H1 (cell line): Measurements from ENCODE around the gene SSPN.

ENCODE experiments used
- CHD2 ChIP-seq: IDR thresholded peaks from 2 replicates; pipeline ENCODE4 v1.6.1; 2012; ENCODE audit warnings: low read length, improper control_type of control experiment
- EP300 ChIP-seq, 2 experiments: IDR thresholded peaks; 1 replicate in 1 of 2; 2 replicates in 1 of 2; pipeline ENCODE4 v1.6.1; 2011 to 2012; ENCODE audit warnings: low read depth in 2 of 2, low read length in 2 of 2, mild to moderate bottlenecking in 2 of 2, borderline replicate concordance in 1 of 2, inconsistent platforms in 1 of 2, moderate library complexity in 1 of 2
- EZH2 ChIP-seq: fragments of 200-600 bp; sonication (generic); IDR thresholded peaks from 2 replicates; pipeline ENCODE4 v1.7.1; 2012; ENCODE audit warnings: low read depth, mild to moderate bottlenecking, moderate library complexity, low read length, inconsistent platforms; ENCODE audit not compliant: severe bottlenecking
- JUND ChIP-seq: IDR thresholded peaks from 2 replicates; pipeline ENCODE4 v1.6.1; 2011; ENCODE audit warnings: mild to moderate bottlenecking, improper control_type of control experiment, low read length
- POLR2A ChIP-seq, 2 experiments: IDR thresholded peaks; 1 replicate in 1 of 2; 2 replicates in 1 of 2; pipeline ENCODE4 v1.6.1; 2011; ENCODE audit warnings: low read depth in 2 of 2, low read length in 2 of 2, mild to moderate bottlenecking in 2 of 2; ENCODE audit errors: control extremely low read depth in 1 of 2
- RFX5 ChIP-seq: IDR thresholded peaks from 2 replicates; pipeline ENCODE4 v1.6.1; 2011; ENCODE audit warnings: low read depth, low read length, improper control_type of control experiment, borderline replicate concordance
- SAP30 ChIP-seq: fragments of 300-600 bp; sonication (generic); IDR thresholded peaks from 2 replicates; pipeline ENCODE4 v1.7.1; 2012; ENCODE audit warnings: low read length, moderate library complexity, mild to moderate bottlenecking, inconsistent platforms; ENCODE audit not compliant: insufficient read depth, insufficient replicate concordance
- TAF1 ChIP-seq: IDR thresholded peaks from 2 replicates; pipeline ENCODE4 v1.6.1; 2011; ENCODE audit warnings: mild to moderate bottlenecking, low read depth, low read length
- TBP ChIP-seq: IDR thresholded peaks from 2 replicates; pipeline ENCODE4 v1.6.1; 2011; ENCODE audit warnings: low read depth, low read length, improper control_type of control experiment
- ZNF274 ChIP-seq: IDR thresholded peaks from 2 replicates; pipeline ENCODE4 v1.7.0; 2012; ENCODE audit warnings: low read length, borderline replicate concordance; ENCODE audit errors: extremely low read depth
- TF ChIP-seq, protein P1 (sequence below), 3 experiments: IDR thresholded peaks; 1 replicate in 2 of 3; 2 replicates in 1 of 3; pipeline versions ENCODE4 v1.5.1 to v1.6.1; 2011; ENCODE audit warnings: low read length in 3 of 3, mild to moderate bottlenecking in 3 of 3, inconsistent platforms in 2 of 3, low read depth in 1 of 3, moderate library complexity in 1 of 3; ENCODE audit not compliant: insufficient read depth in 1 of 3; ENCODE audit errors: control extremely low read depth in 1 of 3
- TF ChIP-seq, protein P2 (sequence below): IDR thresholded peaks from 2 replicates; pipeline ENCODE4 v1.6.1; 2012; ENCODE audit warnings: inconsistent platforms

GRCh38 chr12:26185532-26186320, 9.6 kb upstream of the SSPN start:
- TF ChIP-seq SAP30: no peak
- TF ChIP-seq EP300 (IDR thresholded peaks at IDR 0.05; ENCODE audit: borderline replicate concordance in 1 of 2, low read depth in 2 of 2, low read length in 2 of 2): no peak
- TF ChIP-seq RFX5: no peak
- TF ChIP-seq, protein P1, sequence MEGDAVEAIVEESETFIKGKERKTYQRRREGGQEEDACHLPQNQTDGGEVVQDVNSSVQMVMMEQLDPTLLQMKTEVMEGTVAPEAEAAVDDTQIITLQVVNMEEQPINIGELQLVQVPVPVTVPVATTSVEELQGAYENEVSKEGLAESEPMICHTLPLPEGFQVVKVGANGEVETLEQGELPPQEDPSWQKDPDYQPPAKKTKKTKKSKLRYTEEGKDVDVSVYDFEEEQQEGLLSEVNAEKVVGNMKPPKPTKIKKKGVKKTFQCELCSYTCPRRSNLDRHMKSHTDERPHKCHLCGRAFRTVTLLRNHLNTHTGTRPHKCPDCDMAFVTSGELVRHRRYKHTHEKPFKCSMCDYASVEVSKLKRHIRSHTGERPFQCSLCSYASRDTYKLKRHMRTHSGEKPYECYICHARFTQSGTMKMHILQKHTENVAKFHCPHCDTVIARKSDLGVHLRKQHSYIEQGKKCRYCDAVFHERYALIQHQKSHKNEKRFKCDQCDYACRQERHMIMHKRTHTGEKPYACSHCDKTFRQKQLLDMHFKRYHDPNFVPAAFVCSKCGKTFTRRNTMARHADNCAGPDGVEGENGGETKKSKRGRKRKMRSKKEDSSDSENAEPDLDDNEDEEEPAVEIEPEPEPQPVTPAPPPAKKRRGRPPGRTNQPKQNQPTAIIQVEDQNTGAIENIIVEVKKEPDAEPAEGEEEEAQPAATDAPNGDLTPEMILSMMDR (IDR thresholded peaks at IDR 0.05; ENCODE audit: control extremely low read depth in 1 of 3, insufficient read depth in 1 of 3, low read depth in 1 of 3, low read length in 3 of 3): no peak
- no peak for TF ChIP-seq EZH2
- TF ChIP-seq CHD2: no peak
- TF ChIP-seq POLR2A (IDR thresholded peaks at IDR 0.05; ENCODE audit: control extremely low read depth in 1 of 2, low read depth in 2 of 2, low read length in 2 of 2): no peak
- no peak for TF ChIP-seq JUND
- TF ChIP-seq, protein P2, sequence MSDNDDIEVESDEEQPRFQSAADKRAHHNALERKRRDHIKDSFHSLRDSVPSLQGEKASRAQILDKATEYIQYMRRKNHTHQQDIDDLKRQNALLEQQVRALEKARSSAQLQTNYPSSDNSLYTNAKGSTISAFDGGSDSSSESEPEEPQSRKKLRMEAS: no peak
- TF ChIP-seq TAF1: no peak
- no peak for TF ChIP-seq ZNF274
- no peak for TF ChIP-seq TBP
